NCI-H2196 treated with DMSO at 0.1 percent for 48 hours (cell line): ENCODE results near the gene TRIM43.
"Not testable (repeated sequence)": the region's sequence is repeated elsewhere in the genome, so short reads cannot be mapped to it uniquely, and the experiment has no call there.

Experiments used
- DNase-seq: peaks from one replicate; lab custom pipeline; 2025; ENCODE audit not compliant: unreplicated experiment; lab: John Stamatoyannopoulos, UW

The TRIM43 gene

DNA sequence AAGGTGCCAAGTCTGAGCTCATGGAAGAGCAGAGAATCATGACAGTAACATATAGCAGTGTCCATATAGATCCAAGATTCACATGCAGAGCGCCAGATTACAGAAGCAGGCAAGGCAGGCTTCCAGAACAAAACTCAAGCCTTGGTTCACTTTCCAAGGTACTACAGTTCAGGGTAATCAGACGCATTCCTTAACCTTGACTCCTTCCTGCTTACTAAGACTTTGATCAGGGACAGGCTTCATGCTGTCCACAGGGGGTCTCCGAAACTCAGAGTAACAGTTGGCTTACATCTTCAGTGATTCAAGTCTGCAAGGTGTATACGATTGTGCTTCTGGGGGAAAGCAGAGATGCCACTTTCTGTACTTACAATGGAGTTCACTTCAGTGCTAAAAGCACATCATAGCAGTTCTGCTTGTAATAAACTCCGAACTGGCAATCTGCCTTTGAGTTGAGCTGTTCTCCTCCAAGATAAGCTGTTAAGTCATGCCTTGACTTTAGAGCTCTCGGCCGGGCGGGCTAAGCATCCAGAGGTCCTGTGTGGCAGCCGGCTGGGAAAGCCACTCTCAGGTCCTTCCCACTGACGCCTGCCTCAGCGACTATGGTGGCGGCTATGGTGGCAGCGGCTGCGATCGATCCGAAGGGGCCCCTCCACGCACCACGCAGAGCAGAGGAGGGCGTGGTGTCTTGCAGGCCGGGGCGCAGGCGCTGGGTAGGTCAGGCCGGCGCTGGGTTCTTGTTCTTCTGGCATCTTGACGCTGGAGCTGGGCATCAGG, 48.9 kb downstream of the TRIM43 start:
- DNase-seq, result not testable (repeated sequence)

DNA sequence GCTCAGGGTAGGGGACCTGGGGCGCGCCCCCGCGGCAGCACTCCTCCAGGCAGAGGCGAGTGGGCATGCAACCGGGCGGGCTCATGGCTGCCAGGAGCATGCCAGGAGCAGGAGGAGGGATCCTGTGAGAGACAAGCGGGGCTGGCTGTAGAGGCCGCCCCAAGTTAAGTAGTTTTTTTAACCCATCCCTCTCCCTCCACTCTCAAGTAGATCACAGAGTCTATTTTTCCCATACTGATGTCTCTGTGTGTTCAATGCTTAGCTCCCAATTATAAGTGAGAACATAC, 49.4 kb downstream of the TRIM43 start:
- DNase-seq, result not testable (repeated sequence)

DNA sequence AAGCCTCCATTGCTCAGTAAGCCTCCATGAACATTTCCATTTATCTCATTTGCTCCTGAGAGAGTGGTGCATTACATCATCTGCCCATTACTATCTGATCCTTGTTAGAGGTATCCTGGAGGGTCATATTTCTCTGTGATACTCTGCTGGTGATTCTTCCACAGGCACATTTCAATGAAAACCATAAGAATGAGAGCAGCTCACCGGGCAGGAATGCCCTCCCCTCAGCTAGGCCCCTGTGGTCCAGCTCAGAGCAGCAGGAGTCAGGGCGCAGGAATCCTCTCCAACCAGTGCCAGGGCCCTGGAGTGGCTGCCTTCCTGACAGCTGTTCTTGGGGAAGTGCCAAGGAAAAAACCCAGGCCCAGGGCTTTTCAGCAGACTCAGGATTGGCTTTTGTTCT, 50.0 kb downstream of the TRIM43 start:
- not testable (repeated sequence) for DNase-seq

DNA sequence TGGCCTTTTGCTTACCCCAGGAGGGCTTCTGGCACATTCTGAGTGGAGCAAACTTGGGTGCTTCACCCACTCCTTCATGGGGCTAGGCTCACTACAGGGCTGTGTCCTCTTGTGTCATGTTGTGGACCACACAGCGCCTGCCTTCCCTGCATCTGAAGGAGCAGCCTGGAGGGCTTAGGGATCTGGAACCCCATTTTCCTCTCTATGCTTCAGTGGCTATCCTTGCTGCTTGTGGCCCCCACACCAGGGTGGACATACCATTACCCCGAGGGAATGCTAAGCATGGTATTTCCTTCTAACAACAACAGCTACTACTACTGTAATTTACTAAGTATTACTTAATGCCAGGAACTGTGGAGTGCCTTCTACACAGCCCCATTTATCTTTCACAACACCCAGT, 50.6 kb downstream of the TRIM43 start:
- not testable (repeated sequence) for DNase-seq

DNA sequence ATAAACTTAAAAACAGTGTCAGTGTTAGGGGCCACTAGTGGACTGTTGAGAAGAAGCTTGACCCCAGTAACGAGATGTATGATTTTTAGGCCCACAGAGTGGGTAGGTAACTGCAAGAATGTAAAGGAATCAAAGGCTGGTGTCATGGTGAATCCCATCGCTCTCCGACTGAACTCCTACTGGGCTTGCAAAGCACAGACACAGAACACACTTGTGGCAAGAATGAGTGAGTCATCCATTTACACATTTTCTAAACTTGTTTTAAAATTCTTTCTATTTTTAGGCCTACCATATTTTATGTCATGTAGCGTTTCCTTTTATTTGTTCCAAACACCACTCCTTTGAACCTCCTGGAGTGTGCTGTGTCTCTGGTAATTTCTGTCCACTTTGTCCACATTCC, 51.1 kb downstream of the TRIM43 start:
- not testable (repeated sequence) for DNase-seq

DNA sequence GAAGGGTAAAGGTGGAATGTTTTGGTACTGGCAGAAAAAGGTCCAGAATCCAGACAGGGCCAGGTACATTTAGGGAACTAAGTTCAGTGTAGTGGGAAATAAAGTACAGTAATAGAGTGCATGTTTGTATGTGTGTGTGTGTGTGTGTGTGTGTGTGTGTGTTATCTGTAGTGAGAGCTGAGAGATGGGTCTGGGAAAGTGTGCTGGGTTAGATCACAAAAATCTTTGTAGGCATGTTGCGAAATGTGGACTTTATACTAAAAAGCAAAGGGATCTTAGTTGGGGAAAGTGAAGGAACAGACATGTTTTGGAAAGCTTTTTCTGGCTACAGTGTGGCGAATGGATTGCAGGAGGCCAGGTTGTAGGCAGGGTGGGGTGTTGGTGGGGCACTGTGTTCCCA, 53.5 kb downstream of the TRIM43 start:
- DNase-seq, result not testable (repeated sequence)

DNA sequence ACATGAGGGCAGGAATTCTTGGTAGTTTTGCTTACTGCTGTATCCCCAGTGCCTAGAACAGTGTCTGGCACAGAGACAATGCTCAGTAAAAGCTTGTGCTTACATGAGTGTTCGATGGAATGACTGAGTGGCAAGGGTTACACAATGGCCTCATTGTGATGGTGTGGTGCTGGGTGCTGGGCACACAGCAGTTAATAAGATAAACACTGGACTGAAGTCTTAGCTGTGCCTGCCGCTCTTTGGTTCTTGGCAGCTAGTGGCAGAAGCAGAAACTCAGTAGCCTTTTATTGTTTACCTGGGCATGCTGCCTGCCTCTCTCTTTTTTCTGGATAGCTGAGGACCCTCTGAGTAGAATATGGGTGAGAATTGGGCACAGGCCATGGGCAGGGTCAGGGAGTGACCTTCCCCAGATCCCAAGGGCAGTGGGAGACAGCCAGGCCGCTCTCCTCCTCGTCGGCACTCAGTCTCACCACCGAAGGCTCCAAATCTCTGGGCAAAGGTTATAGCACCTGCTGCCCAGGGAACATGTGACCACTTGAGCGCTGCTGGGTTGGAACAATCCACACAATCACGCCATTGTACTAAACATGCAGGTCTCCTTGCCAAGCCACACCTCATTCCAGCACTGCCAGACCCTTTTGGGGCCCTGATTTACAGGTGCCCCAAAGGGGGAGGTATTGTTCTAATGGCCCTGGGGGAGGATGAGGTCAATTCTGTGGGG, 54.6 kb downstream of the TRIM43 start:
- not testable (repeated sequence) for DNase-seq

DNA sequence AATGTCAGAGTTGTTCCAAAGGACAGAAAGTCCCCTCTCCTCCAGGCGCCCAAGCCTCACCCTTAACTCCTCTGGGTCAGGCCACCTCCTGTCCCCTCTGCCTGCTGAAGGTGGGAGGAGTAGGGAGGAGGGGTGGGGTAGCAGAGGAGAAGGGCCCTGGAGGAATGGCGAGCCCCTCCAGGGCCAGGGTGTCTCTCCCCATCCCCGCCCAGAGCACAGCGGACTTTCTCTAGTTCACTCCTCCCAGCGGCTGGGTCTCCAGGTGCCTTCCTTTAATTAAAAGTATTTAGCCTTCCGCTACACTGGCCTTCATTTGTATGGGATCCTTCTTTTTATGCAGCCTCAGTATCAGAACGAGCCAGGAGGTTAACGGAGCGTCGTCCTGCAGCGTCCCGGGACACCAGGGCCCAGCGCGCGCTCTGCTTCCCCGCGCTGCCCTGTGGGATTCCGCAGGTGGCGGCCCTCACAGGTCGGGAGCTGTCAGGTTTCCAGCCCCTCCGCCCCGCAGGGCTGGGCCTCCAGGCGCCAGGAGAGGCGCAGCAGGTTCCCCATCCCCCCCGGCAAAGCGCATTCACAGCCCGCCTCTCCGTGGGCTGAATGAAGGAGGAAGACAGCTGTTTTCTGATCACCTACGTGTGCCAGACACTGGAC, 57.2 kb downstream of the TRIM43 start:
- not testable (repeated sequence) for DNase-seq
